Left lung (tissue), 10 donors: ENCODE measurements around the gene PCNX2. TPM values are rescaled to one million over a fixed set of nuclear protein-coding genes. Genes with fewer than 3 reads are reported as not detected.
A peak's percentile ranks its signal among the peaks of the same experiment; 100 is the strongest.
"Not testable (repeated sequence)": the region's sequence is repeated elsewhere in the genome, so short reads cannot be mapped to it uniquely, and the experiment has no call there.

Experiments
- ATAC-seq: fragments of 200-7000 bp; cut with Tn5 transposase; one replicate; pipeline ENCODE4 v1.9.1; 2020; ENCODE audit warnings: moderate library complexity
- DNase-seq, 4 donors: peaks; one replicate each; pipeline ENCODE4 v3.0.0-alpha.2; 2013 to 2020
- H3K27ac ChIP-seq, 2 donors: fragments of 200-600 bp; sonication (generic) in 1 of 2; one replicate each; pipeline versions ENCODE4 v1.5.0 to v1.8.0; 2020 to 2021
- H3K27me3 ChIP-seq, 2 donors: fragments of 200-600 bp; sonication (generic) in 1 of 2; one replicate each; pipeline versions ENCODE4 v1.5.0 to v1.8.0; 2020 to 2021
- H3K36me3 ChIP-seq, 2 donors: fragments of 200-600 bp; sonication (generic) in 1 of 2; one replicate each; pipeline versions ENCODE4 v1.5.0 to v1.8.0; 2020 to 2021
- H3K4me1 ChIP-seq, 2 donors: fragments of 200-600 bp; one replicate each; pipeline ENCODE4 v1.8.0; 2021
- H3K4me3 ChIP-seq, 2 donors: fragments of 200-600 bp; sonication (generic) in 1 of 2; one replicate each; pipeline versions ENCODE4 v1.5.0 to v1.8.0; 2020 to 2021; ENCODE audit warnings: mild to moderate bottlenecking in 1 of 2
- H3K9me3 ChIP-seq, 2 donors: fragments of 200-600 bp; sonication (generic) in 1 of 2; one replicate each; pipeline versions ENCODE4 v1.5.0 to v1.8.0; 2020 to 2021
- intact Hi-C, 2 donors: fragments of 100-400 bp; cut with DNase I; formaldehyde crosslinking; loops; one replicate each; pipeline versions ENCODE4 v1.11.2 to v1.14.2; 2022
- polyA plus RNA-seq, 6 donors: library from polyadenylated mRNA; unstranded; fragments of 120-200 nt; gene quantifications; one replicate each; pipeline ENCODE4 v1.2.1, GENCODE V29; 2013; ENCODE audit not compliant: insufficient read length in 6 of 6
- total RNA-seq, 2 donors: library from RNA; stranded (reverse); fragmentation: NEBNext Ultra II Directional; extraction: Animal tissue kit (Norgen Biotek cat#: 25700); gene quantifications; one replicate each; pipeline ENCODE4 v1.2.1, GENCODE V29; 2021
- TF ChIP-seq, protein P1 (sequence below), 2 donors: fragments of 200-600 bp; sonication (generic) in 1 of 2; IDR thresholded peaks; one replicate each; pipeline versions ENCODE4 v1.5.0 to v1.8.0; 2021; ENCODE audit warnings: antibody characterized with exemption in 2 of 2
- donor health status: DM: no; HTN: yes; CAD: no.
- donor health status: DM: no; HTN: no; CAD: no.

PCNX2 gene
- total and polyA plus RNA-seq, 8 donors, result 9.2 to 14.7 (median 11.3) TPM

- Histone ChIP-seq H3K27ac (no peak overlapping the region), H3K4me1 (no peaks in the 10 kb centered on the region), H3K36me3 (no peaks in the 10 kb centered on the region), H3K27me3 (no peaks in the 10 kb centered on the region), H3K9me3 (no peaks in the 10 kb centered on the region), H3K4me3 (no peak overlapping the region)
- intact Hi-C loops, result no loop called here
- no peak for DNase-seq
- TF ChIP-seq, protein P1, sequence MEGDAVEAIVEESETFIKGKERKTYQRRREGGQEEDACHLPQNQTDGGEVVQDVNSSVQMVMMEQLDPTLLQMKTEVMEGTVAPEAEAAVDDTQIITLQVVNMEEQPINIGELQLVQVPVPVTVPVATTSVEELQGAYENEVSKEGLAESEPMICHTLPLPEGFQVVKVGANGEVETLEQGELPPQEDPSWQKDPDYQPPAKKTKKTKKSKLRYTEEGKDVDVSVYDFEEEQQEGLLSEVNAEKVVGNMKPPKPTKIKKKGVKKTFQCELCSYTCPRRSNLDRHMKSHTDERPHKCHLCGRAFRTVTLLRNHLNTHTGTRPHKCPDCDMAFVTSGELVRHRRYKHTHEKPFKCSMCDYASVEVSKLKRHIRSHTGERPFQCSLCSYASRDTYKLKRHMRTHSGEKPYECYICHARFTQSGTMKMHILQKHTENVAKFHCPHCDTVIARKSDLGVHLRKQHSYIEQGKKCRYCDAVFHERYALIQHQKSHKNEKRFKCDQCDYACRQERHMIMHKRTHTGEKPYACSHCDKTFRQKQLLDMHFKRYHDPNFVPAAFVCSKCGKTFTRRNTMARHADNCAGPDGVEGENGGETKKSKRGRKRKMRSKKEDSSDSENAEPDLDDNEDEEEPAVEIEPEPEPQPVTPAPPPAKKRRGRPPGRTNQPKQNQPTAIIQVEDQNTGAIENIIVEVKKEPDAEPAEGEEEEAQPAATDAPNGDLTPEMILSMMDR (IDR thresholded peaks at IDR 0.05), result no peak
- ATAC-seq, result no peak
Measured at GRCh38 chr1:233086961-233087881, 208.3 kb downstream of the PCNX2 start.

DNA sequence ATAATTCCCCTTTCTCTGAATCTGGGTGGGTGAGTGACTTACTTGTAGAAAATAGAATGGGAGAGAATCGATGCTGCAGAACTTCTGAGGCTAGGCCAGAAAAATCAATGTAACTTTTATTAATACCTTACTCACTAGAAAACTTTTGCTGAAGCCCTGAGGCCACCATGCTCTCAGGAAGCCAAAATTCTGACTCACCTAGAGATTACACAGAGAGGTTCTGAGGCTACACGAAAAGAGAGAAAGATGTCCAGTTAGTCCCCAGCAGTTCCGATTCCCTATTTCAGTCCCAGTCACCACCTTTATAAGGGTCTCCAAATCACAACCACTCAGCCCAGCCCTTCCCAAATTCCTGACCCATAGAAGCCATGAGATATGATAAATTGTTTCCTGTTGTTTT, 210.0 kb downstream of the PCNX2 start:
- intact Hi-C loops, result no loop called here
- no peaks in the 10 kb centered on the region for H3K9me3 ChIP-seq
- H3K4me3 ChIP-seq, result no peak overlapping the region
- no peak overlapping the region for H3K27ac ChIP-seq
- ATAC-seq (no peak), DNase-seq (no peak)
- no peaks in the 10 kb centered on the region for H3K27me3 ChIP-seq
- H3K36me3 ChIP-seq, result no peaks in the 10 kb centered on the region
- TF ChIP-seq, protein P1 (IDR thresholded peaks at IDR 0.05), result no peak
- H3K4me1 ChIP-seq, result no peaks in the 10 kb centered on the region

- Histone ChIP-seq H3K4me3 (no peak overlapping the region), H3K27ac (no peak overlapping the region), H3K9me3 (no peaks in the 10 kb centered on the region), H3K4me1 (no peaks in the 10 kb centered on the region), H3K36me3 (no peaks in the 10 kb centered on the region), H3K27me3 (no peaks in the 10 kb centered on the region)
- TF ChIP-seq, protein P1 (IDR thresholded peaks at IDR 0.05), result no peak
- intact Hi-C loops, result no loop called here
- ATAC-seq (no peak), DNase-seq (no peak)
Measured at GRCh38 chr1:233082778-233083550, 212.6 kb downstream of the PCNX2 start.

DNA sequence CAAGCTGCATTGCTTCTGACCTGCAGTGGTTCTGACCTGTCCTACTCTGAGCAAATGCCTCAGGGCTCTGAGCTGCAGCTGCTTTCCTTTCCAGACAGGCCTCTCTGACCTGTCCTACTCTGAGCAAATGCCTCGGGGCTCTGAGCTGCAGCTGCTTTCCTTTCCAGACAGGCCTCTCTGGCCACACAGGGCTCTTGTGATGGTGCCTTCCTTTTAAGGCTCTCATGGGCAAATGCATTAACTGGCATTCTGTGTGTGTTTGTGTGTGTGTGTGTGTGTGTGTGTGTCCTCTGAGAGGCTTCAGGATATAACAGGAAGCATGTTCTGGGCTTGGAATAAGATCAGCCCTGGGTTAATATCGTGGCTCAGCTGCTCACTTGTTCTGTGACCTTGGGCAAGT, 213.8 kb downstream of the PCNX2 start:
- no peaks in the 10 kb centered on the region for H3K27me3 ChIP-seq
- DNase-seq, result no peak
- H3K4me1 ChIP-seq, result no peaks in the 10 kb centered on the region
- no peaks in the 10 kb centered on the region for H3K36me3 ChIP-seq
- intact Hi-C loops, result no loop called here
- no peak overlapping the region for H3K4me3 ChIP-seq
- TF ChIP-seq, protein P1 (IDR thresholded peaks at IDR 0.05), result no peak
- peak; percentile 19 for ATAC-seq
- no peak overlapping the region for H3K27ac ChIP-seq
- no peaks in the 10 kb centered on the region for H3K9me3 ChIP-seq

- H3K9me3 ChIP-seq, H3K4me3 ChIP-seq, H3K4me1 ChIP-seq, H3K27ac ChIP-seq, DNase-seq, intact Hi-C loops, ATAC-seq, H3K27me3 ChIP-seq, H3K36me3 ChIP-seq: not testable (repeated sequence)
Measured at GRCh38 chr1:233080827-233081226, 214.7 kb downstream of the PCNX2 start.
